Fibroblast of lung (primary cell): ENCODE measurements around the gene CYP11A1.

ENCODE experiments used
- CTCF ChIP-seq, 2 donors: IDR thresholded peaks in 1 of 2; conservative IDR thresholded peaks in 1 of 2; 1 replicate in 1 of 2; 2 replicates in 1 of 2; pipeline ENCODE4 v1.5.1; 2011 to 2012; ENCODE audit warnings: low read length in 2 of 2, control low read depth in 1 of 2, inconsistent platforms in 1 of 2, low read depth in 1 of 2, mild to moderate bottlenecking in 1 of 2
- EZH2 ChIP-seq: IDR thresholded peaks from 2 replicates; pipeline ENCODE4 v1.5.1; 2012; ENCODE audit warnings: low read length, control low read depth, mild to moderate bottlenecking; ENCODE audit errors: missing control alignments

DNA sequence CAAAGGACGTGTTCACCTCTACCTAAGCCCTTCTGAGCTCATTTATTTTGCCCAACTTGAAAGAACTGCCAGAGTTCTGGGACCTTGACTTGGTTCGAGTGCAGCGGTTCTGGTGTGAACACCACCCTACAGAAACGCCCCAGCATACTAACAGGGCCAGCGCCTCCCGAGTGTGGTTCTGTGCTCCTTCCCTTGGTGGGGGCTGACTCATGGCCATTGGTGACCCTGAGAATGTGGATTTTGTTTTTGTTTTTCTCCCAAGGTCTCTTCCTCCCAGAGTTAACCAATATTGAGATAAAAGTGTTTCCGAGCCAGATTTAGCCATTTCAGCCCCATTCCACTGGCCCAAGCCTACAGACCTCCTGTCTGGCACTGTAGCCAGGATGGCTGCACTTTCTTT, 38.4 kb upstream of the CYP11A1 start:
- TF ChIP-seq CTCF (conservative IDR thresholded peaks at IDR 0.05 in 1 of 2, IDR thresholded peaks at IDR 0.05 in 1 of 2; ENCODE audit: low read depth in 1 of 2, low read length in 2 of 2): no peak
- TF ChIP-seq EZH2: no peak
